Measurements from ENCODE around the gene AKAP13.
"Not testable (repeated sequence)": the region's sequence is repeated elsewhere in the genome, so short reads cannot be mapped to it uniquely, and the experiment has no call there.

The AKAP13 gene

DNA sequence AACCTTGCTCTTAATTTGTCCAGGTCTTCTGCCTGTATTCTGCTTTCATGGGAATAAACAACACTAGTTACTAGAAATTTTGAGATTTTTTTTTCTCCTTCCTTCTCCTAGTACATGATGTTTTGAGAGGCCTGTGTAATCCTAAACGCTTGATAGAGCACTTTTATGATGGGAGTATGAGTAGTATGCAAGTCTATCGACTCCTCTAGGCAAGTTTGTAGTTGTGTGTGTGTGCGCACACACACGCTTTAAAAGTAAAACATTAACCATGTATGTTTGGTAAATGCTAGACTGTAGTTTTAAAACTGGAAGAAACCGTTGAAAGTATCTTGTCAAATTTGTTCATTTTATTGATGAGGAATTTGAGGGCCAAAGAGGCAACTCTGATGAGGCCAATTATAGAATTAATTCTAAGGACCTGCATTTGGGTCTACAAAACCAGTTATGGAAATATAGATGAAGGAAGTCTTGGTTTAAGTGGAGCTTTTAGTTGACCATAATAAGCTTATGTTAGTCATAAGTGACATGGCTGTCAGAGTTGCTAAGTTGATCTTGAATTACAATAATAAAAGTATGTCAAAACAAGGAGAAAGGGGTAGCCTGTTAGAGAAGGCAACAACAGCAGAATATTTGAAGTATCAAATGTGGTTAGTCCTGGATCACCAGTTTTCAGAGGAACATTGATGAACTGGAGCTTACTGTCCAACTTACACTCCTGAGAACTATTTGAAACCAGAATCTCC is 47.1 kb downstream of the AKAP13 start:
- peaks cover 26% of the 10 kb centered on the region for H3K4me1 Mint-ChIP-seq
- H3K36me3 Mint-ChIP-seq (ENCODE audit: low read depth): peaks cover 5% of the 10 kb centered on the region
- no peak overlapping the region for H3K4me3 Mint-ChIP-seq
- TF ChIP-seq CTCF (IDR thresholded peaks at IDR 0.05; ENCODE audit: unreplicated experiment in 3 of 3): no peak
- H3K27ac Mint-ChIP-seq: peak overlapping the region; percentile 25 to 73 (median 38)
- peaks cover 3% of the 10 kb centered on the region for H3K9me3 Mint-ChIP-seq
- no peaks in the 10 kb centered on the region for H3K27me3 Mint-ChIP-seq (ENCODE audit: low read depth)

DNA sequence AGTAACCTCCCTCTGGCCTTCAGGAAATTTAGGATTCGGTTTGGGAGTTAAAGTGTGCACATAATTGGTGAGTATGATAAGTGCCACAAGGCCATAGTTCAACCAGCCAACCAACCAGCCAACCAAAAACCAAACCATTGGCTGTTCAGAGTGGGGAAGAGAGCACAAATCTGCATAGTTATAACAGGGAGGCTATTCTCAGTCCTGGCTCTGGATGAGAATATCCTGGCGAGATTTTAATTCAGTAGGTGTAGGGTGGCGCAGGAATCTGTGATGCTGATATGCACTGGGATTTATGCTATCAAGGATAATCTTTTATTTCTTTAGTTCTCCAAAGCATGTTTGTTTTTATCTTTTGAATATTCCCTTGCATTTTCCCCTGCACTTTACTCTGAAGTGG is 49.1 kb downstream of the AKAP13 start:
- peaks cover 9% of the 10 kb centered on the region for H3K4me1 Mint-ChIP-seq
- no peak for TF ChIP-seq CTCF (IDR thresholded peaks at IDR 0.05; ENCODE audit: unreplicated experiment in 3 of 3)
- no peak overlapping the region for H3K4me3 Mint-ChIP-seq
- no peaks in the 10 kb centered on the region for H3K27me3 Mint-ChIP-seq (ENCODE audit: low read depth)
- H3K27ac Mint-ChIP-seq: no peak overlapping the region
- peaks cover 10% of the 10 kb centered on the region for H3K9me3 Mint-ChIP-seq
- peaks cover 8% of the 10 kb centered on the region for H3K36me3 Mint-ChIP-seq (ENCODE audit: low read depth)

DNA sequence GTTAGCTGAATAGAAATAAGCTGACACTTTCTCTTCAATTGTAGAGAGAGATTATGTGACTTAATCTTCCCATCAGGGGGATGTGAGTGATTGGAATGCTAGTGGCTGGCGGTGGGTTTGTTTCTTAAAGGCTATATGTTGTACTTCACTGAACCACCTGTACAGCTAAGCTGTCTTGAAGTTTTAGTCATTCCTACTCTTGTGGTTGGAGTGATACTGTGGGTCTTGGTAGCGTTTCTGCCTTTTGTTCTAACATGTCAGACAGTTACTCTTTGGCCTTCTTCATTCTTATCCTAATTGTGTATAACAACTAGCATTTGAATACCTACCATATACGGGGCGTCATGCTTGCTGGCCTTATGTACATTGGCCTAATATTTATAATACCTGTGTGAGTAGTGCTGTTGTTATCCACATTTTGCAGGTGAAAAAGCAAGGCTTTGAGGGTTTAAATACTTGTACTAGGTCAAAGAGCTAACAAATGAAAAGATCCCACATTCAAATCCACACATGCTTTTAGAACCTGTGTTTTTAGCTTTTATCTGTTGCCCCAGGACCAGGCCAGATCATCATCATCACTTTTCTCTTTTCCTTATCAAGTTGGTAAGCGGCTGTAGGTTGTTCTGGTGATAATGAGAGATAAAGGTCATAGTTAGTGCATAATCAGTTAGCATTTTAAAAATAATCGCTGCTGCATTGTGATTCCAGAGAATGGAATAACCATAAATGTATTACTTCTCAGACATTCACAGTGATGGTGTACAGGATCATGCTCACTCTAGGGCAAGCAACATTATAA is 50.2 kb downstream of the AKAP13 start:
- TF ChIP-seq CTCF (IDR thresholded peaks at IDR 0.05; ENCODE audit: unreplicated experiment in 3 of 3): no peak
- Mint-ChIP-seq H3K27ac (no peak overlapping the region), H3K4me1 (peaks cover 6% of the 10 kb centered on the region), H3K4me3 (no peak overlapping the region), H3K36me3 (ENCODE audit: low read depth) (peaks cover 8% of the 10 kb centered on the region), H3K27me3 (ENCODE audit: low read depth) (no peaks in the 10 kb centered on the region), H3K9me3 (peaks cover 10% of the 10 kb centered on the region)

GRCh38 chr15:85439996-85440395 is 59.6 kb downstream of the AKAP13 start:
- H3K36me3 Mint-ChIP-seq (ENCODE audit: low read depth): peaks cover 3% of the 10 kb centered on the region
- H3K4me1 Mint-ChIP-seq: peaks cover 26% of the 10 kb centered on the region
- no peaks in the 10 kb centered on the region for H3K27me3 Mint-ChIP-seq (ENCODE audit: low read depth)
- H3K4me3 Mint-ChIP-seq: no peak overlapping the region
- H3K27ac Mint-ChIP-seq: no peak overlapping the region
- TF ChIP-seq CTCF (IDR thresholded peaks at IDR 0.05; ENCODE audit: unreplicated experiment in 3 of 3): no peak
- H3K9me3 Mint-ChIP-seq: peaks cover 5% of the 10 kb centered on the region

GRCh38 chr15:85440451-85440850 is 60.0 kb downstream of the AKAP13 start:
- Mint-ChIP-seq H3K4me1 (peaks cover 31% of the 10 kb centered on the region), H3K4me3 (no peak overlapping the region), H3K9me3 (peaks cover 5% of the 10 kb centered on the region), H3K27ac (no peak overlapping the region), H3K36me3 (ENCODE audit: low read depth) (peaks cover 3% of the 10 kb centered on the region), H3K27me3 (ENCODE audit: low read depth) (no peaks in the 10 kb centered on the region)
- TF ChIP-seq CTCF (IDR thresholded peaks at IDR 0.05; ENCODE audit: unreplicated experiment in 3 of 3): no peak

GRCh38 chr15:85441854-85442253 is 61.5 kb downstream of the AKAP13 start:
- peaks cover 11% of the 10 kb centered on the region for H3K9me3 Mint-ChIP-seq

More at GRCh38 chr15:85441854-85442253, 61.5 kb downstream of the AKAP13 start:
- H3K27me3 Mint-ChIP-seq (ENCODE audit: low read depth); H3K4me3 Mint-ChIP-seq; H3K36me3 Mint-ChIP-seq (ENCODE audit: low read depth): not testable (repeated sequence)
- Mint-ChIP-seq H3K4me1 (peaks cover 32% of the 10 kb centered on the region), H3K27ac (peak overlapping the region in 1 of 3 experiments; percentile 19)
